HG02870 (cell line): Measurements from ENCODE around the gene TAPT1.

Source experiments
- ATAC-seq: cut with Tn5 transposase; IDR thresholded peaks from one replicate; pipeline ENCODE4 v1.9.1; 2021; ENCODE audit warnings: mild to moderate bottlenecking, moderate library complexity; ENCODE audit not compliant: unreplicated experiment

The TAPT1 gene

DNA sequence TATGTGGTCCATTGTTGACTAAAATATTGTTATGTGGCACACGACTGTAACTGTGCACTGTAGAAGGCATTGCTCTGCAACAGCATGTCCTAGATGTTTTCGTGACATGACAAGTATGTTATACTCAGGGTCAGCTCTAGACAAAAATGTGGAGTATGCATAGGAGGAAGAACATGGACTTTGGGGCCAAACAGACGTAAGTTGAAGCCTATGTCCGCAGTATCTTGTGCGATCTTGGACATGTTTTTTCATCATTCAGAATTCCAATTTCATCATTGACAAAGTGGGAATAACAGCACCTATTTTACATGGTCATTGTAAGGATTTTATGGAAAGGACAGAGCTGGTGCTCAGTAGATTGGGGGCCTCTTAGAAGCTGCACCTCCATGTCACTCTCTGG, 114.7 kb downstream of the TAPT1 start:
- no peak for ATAC-seq

DNA sequence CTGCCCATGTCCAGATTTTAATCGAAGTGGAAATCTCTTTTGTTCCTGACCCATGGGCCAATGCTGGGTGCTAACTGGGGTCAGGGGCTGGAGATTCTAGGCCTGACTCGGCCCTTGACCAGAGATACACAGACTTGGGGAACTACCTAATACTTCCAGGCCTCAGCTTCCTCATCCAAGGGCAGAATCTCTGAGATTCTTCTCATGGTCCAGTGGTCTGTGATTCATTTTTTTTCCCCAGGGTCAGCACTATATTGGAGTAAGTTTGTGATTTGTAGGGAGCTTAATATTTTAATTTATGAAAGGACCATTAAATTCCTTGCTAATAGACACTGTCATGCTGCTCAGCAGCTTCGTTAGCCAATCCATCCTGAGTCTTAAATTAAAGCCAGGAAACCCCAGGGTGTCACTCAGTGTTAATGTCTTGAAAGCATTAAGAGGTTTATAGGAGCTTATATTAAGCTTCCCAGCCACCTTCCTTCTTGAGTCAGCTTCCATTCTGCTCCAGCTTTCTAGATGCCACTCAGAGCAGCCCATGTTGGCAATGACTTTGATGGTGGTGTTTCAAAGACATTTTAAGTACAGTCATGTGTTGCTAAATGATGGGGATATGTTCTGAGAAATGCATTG, 115.5 kb downstream of the TAPT1 start:
- no peak for ATAC-seq
